Measurements from ENCODE around the gene XPO5. TPM values are rescaled to one million over a fixed set of nuclear protein-coding genes. Genes with fewer than 3 reads are reported as not detected.

The XPO5 gene
- polyA plus RNA-seq, 1 donor (not counting 4 experiments of a cell fraction or from before 2014, with no cell fraction given) = 49.9 TPM

DNA sequence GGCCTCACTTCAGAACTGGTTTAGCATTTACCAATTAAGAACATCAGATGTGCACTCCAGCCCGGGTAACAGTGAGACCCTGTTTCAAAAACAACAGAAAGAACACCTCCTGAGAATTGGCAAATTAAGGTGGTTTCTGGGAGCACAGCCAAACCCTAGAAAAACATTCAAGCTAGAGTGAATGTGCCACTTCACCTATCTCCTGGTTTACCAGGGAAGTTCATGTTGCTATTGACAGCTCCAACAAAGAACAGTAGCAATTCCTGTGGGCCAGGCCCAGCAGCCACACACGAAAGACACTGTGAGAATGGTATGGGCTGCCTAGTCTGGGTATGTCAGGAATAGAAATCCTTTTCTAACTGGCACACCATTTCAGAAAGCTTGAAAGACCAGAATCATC, 54.0 kb downstream of the XPO5 start:
- dilution Hi-C loops (cut with MboI; ENCODE audit: extremely low pct_ligation_motif_present, low sequenced_read_pairs) = no loop called here
- Histone ChIP-seq H3K9me1 (ENCODE audit: control insufficient read depth, extremely low read depth, insufficient read depth, low read length) (peaks cover 3% of the 10 kb centered on the region), H2AFZ (ENCODE audit: control insufficient read depth, low read length) (no peak overlapping the region), H4K20me1 (ENCODE audit: control insufficient read depth, extremely low read depth, insufficient read depth, low read length) (peaks cover 12% of the 10 kb centered on the region), H3K4me2 (ENCODE audit: control insufficient read depth, extremely low read depth, insufficient read depth, low read depth, low read length) (no peak overlapping the region), H3K36me3 (ENCODE audit: control insufficient read depth in 2 of 2, extremely low read depth in 1 of 2, insufficient read depth in 2 of 2, low read length in 2 of 2) (peaks cover 44 to 75% of the 10 kb centered on the region in 2 experiments), H3K4me3 (ENCODE audit: control insufficient read depth in 2 of 3, extremely low read depth in 1 of 3, insufficient read depth in 2 of 3, low read depth in 1 of 3, low read length in 3 of 3) (no peak overlapping the region), H3K9ac (ENCODE audit: control insufficient read depth, extremely low read depth, insufficient read depth, low read length) (no peak overlapping the region), H3K79me2 (ENCODE audit: control insufficient read depth, insufficient read depth, low read length) (peaks cover 33% of the 10 kb centered on the region), H3K27me3 (ENCODE audit: control insufficient read depth, extremely low read depth, insufficient read depth, low read length) (no peaks in the 10 kb centered on the region), H3K4me1 (ENCODE audit: control insufficient read depth, extremely low read depth, insufficient read depth, low read length) (peaks cover 20% of the 10 kb centered on the region), H3K9me3 (ENCODE audit: control insufficient read depth, low read depth, low read length) (no peaks in the 10 kb centered on the region), H3K27ac (ENCODE audit: control insufficient read depth, insufficient read depth, low read length) (no peak overlapping the region)
- FAIRE-seq (no peak), DNase-seq (ENCODE audit: low read depth, low spot score) (no peak)
- TF ChIP-seq EZH2 (IDR thresholded peaks at IDR 0.05; ENCODE audit: low read length) (no peak), CTCF (optimal IDR thresholded peaks at IDR 0.05 in 1 of 3, IDR thresholded peaks at IDR 0.05 in 1 of 3, conservative IDR thresholded peaks at IDR 0.05 in 1 of 3; ENCODE audit: extremely low read depth in 1 of 3, insufficient read depth in 2 of 3, low read length in 3 of 3) (no peak)

- Histone ChIP-seq H3K4me3 (ENCODE audit: control insufficient read depth in 2 of 3, extremely low read depth in 1 of 3, insufficient read depth in 2 of 3, low read depth in 1 of 3, low read length in 3 of 3) (no peak overlapping the region), H3K36me3 (ENCODE audit: control insufficient read depth in 2 of 2, extremely low read depth in 1 of 2, insufficient read depth in 2 of 2, low read length in 2 of 2) (peaks cover 37 to 68% of the 10 kb centered on the region in 2 experiments), H4K20me1 (ENCODE audit: control insufficient read depth, extremely low read depth, insufficient read depth, low read length) (peaks cover 14% of the 10 kb centered on the region), H3K27me3 (ENCODE audit: control insufficient read depth, extremely low read depth, insufficient read depth, low read length) (no peaks in the 10 kb centered on the region), H3K79me2 (ENCODE audit: control insufficient read depth, insufficient read depth, low read length) (peaks cover 49% of the 10 kb centered on the region), H3K9ac (ENCODE audit: control insufficient read depth, extremely low read depth, insufficient read depth, low read length) (no peak overlapping the region), H3K9me3 (ENCODE audit: control insufficient read depth, low read depth, low read length) (no peaks in the 10 kb centered on the region), H3K4me2 (ENCODE audit: control insufficient read depth, extremely low read depth, insufficient read depth, low read depth, low read length) (no peak overlapping the region), H2AFZ (ENCODE audit: control insufficient read depth, low read length) (no peak overlapping the region), H3K9me1 (ENCODE audit: control insufficient read depth, extremely low read depth, insufficient read depth, low read length) (peaks cover 8% of the 10 kb centered on the region), H3K4me1 (ENCODE audit: control insufficient read depth, extremely low read depth, insufficient read depth, low read length) (peaks cover 30% of the 10 kb centered on the region), H3K27ac (ENCODE audit: control insufficient read depth, insufficient read depth, low read length) (no peak overlapping the region)
- FAIRE-seq (no peak), DNase-seq (ENCODE audit: low read depth, low spot score) (no peak)
- TF ChIP-seq EZH2 (IDR thresholded peaks at IDR 0.05; ENCODE audit: low read length) (no peak), CTCF (optimal IDR thresholded peaks at IDR 0.05 in 1 of 3, IDR thresholded peaks at IDR 0.05 in 1 of 3, conservative IDR thresholded peaks at IDR 0.05 in 1 of 3; ENCODE audit: extremely low read depth in 1 of 3, insufficient read depth in 2 of 3, low read length in 3 of 3) (no peak)
- dilution Hi-C loops (cut with MboI; ENCODE audit: extremely low pct_ligation_motif_present, low sequenced_read_pairs) = no loop called here
Observed at GRCh38 chr6:43520097-43520496, 55.7 kb downstream of the XPO5 start.
